ENCODE results near the gene KBTBD2.
A peak's percentile ranks its signal among the peaks of the same experiment; 100 is the strongest.
"Not testable (repeated sequence)": the region's sequence is repeated elsewhere in the genome, so short reads cannot be mapped to it uniquely, and the experiment has no call there.

The KBTBD2 gene

GRCh38 chr7:32893722-32894121, 2.2 kb upstream of the KBTBD2 start:
- DNase-seq (ENCODE audit: low read depth in 2 of 3, low spot score in 1 of 3), result no peak

GRCh38 chr7:32893207-32893524, 1.6 kb upstream of the KBTBD2 start:
- DNase-seq (ENCODE audit: low read depth in 2 of 3, low spot score in 1 of 3), result no peak

GRCh38 chr7:32892521-32893206, 1.1 kb upstream of the KBTBD2 start:
- DNase-seq (ENCODE audit: low read depth in 2 of 3, low spot score in 1 of 3), result peak; percentile 25 to 38 (median 34)

GRCh38 chr7:32891800-32892520, 400 bp upstream of the KBTBD2 start:
- DNase-seq (ENCODE audit: low read depth in 2 of 3, low spot score in 1 of 3), result peak; percentile 97 to 98 (median 97)

- DNase-seq (ENCODE audit: low read depth in 2 of 3, low spot score in 1 of 3), result no peak
Measured at GRCh38 chr7:32890793-32891042, 842 bp downstream of the KBTBD2 start.

- DNase-seq (ENCODE audit: low read depth in 2 of 3, low spot score in 1 of 3), result peak in 1 of 3 donors; percentile 9
Measured at GRCh38 chr7:32890010-32890792, 1.4 kb downstream of the KBTBD2 start.

- no peak for DNase-seq (ENCODE audit: low read depth in 2 of 3, low spot score in 1 of 3)
Measured at GRCh38 chr7:32888505-32888904, 3.1 kb downstream of the KBTBD2 start.

- no peak for DNase-seq (ENCODE audit: low read depth in 2 of 3, low spot score in 1 of 3)
Measured at GRCh38 chr7:32887395-32887794, 4.2 kb downstream of the KBTBD2 start.

GRCh38 chr7:32881074-32881982, 10.2 kb downstream of the KBTBD2 start:
- DNase-seq (ENCODE audit: low read depth in 2 of 3, low spot score in 1 of 3), result no peak

GRCh38 chr7:32879460-32879859, 12.1 kb downstream of the KBTBD2 start:
- DNase-seq (ENCODE audit: low read depth in 2 of 3, low spot score in 1 of 3), result no peak

- DNase-seq (ENCODE audit: low read depth in 2 of 3, low spot score in 1 of 3), result not testable (repeated sequence)
Measured at GRCh38 chr7:32878023-32878422, 13.5 kb downstream of the KBTBD2 start.

- no peak for DNase-seq (ENCODE audit: low read depth in 2 of 3, low spot score in 1 of 3)
Measured at GRCh38 chr7:32872421-32872820, 19.1 kb downstream of the KBTBD2 start.

GRCh38 chr7:32871624-32872371, 19.8 kb downstream of the KBTBD2 start:
- DNase-seq (ENCODE audit: low read depth in 2 of 3, low spot score in 1 of 3), result no peak

- no peak for DNase-seq (ENCODE audit: low read depth in 2 of 3, low spot score in 1 of 3)
Measured at GRCh38 chr7:32870298-32870697, 21.3 kb downstream of the KBTBD2 start.

- DNase-seq (ENCODE audit: low read depth in 2 of 3, low spot score in 1 of 3), result no peak
Measured at GRCh38 chr7:32869716-32870115, 21.8 kb downstream of the KBTBD2 start.

- no peak for DNase-seq (ENCODE audit: low read depth in 2 of 3, low spot score in 1 of 3)
Measured at GRCh38 chr7:32868116-32868515, 23.4 kb downstream of the KBTBD2 start.

- DNase-seq (ENCODE audit: low read depth in 2 of 3, low spot score in 1 of 3), result no peak
Measured at GRCh38 chr7:32865448-32866030, 26.0 kb downstream of the KBTBD2 start.

- DNase-seq (ENCODE audit: low read depth in 2 of 3, low spot score in 1 of 3), result not testable (repeated sequence)
Measured at GRCh38 chr7:32863872-32864271, 27.7 kb downstream of the KBTBD2 start.

- DNase-seq (ENCODE audit: low read depth in 2 of 3, low spot score in 1 of 3), result no peak
Measured at GRCh38 chr7:32860090-32860489, 31.5 kb downstream of the KBTBD2 start.

GRCh38 chr7:32858648-32859047, 32.9 kb downstream of the KBTBD2 start:
- no peak for DNase-seq (ENCODE audit: low read depth in 2 of 3, low spot score in 1 of 3)

All from stimulated activated CD4-positive, alpha-beta T cell treated with anti-CD3 and anti-CD28 coated beads, Interleukin-12 subunit alpha, Interleukin-12 subunit beta, amount 100 ng/mL, for 48 hours (primary cell).